Measurements from ENCODE around the gene RIN2.

DNA sequence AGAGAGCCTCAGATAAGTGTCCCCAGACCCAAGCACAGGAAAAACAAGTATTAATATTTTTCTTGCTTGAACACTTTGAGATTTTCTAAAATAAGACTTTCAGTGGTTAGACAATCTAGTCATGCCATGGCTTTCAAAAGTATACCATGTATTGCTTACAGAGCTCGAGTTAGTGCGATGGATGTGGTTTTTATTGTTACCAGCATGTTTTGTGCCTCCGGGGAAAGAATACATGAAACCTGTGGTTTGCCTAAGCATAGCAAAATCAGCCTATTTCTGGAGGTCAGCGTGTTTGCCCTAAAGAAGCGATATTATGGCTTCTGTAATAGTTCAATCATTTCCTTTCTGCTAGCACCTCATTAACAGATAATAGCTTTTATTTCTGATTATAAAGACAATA is 21.6 kb downstream of the RIN2 start:
- no peak for TF ChIP-seq RBM15 (IDR thresholded peaks at IDR 0.05; ENCODE audit: insufficient read depth, low read length)
- no peak for TF ChIP-seq ETS2 (tag; IDR thresholded peaks at IDR 0.05; ENCODE audit: borderline replicate concordance, poor library complexity, severe bottlenecking)
- TF ChIP-seq, protein P1, sequence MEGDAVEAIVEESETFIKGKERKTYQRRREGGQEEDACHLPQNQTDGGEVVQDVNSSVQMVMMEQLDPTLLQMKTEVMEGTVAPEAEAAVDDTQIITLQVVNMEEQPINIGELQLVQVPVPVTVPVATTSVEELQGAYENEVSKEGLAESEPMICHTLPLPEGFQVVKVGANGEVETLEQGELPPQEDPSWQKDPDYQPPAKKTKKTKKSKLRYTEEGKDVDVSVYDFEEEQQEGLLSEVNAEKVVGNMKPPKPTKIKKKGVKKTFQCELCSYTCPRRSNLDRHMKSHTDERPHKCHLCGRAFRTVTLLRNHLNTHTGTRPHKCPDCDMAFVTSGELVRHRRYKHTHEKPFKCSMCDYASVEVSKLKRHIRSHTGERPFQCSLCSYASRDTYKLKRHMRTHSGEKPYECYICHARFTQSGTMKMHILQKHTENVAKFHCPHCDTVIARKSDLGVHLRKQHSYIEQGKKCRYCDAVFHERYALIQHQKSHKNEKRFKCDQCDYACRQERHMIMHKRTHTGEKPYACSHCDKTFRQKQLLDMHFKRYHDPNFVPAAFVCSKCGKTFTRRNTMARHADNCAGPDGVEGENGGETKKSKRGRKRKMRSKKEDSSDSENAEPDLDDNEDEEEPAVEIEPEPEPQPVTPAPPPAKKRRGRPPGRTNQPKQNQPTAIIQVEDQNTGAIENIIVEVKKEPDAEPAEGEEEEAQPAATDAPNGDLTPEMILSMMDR (IDR thresholded peaks at IDR 0.05 in 2 of 3, conservative IDR thresholded peaks at IDR 0.05 in 1 of 3; ENCODE audit: insufficient read depth in 2 of 3, low read depth in 1 of 3, low read length in 3 of 3): no peak
- TF ChIP-seq HMG20A (CRISPR knock-in tag; conservative IDR thresholded peaks at IDR 0.05): no peak
